KOPT-K1 (cell line): ENCODE results near the gene LRRTM2.
"Not testable (repeated sequence)": the region's sequence is repeated elsewhere in the genome, so short reads cannot be mapped to it uniquely, and the experiment has no call there.

ENCODE experiments used
- H3K27ac ChIP-seq: fragments of 200-600 bp; sonication (generic); 2 replicates; pipeline ENCODE4 v1.5.1; 2016; ENCODE audit warnings: antibody characterized with exemption, mild to moderate bottlenecking, low read depth, low read length; ENCODE audit not compliant: poor library complexity, severe bottlenecking
- H3K36me3 ChIP-seq: fragments of 200-600 bp; sonication (generic); 2 replicates; pipeline ENCODE4 v1.5.1; 2017; ENCODE audit warnings: antibody characterized with exemption, mild to moderate bottlenecking, low read length, moderate library complexity; ENCODE audit not compliant: insufficient read depth
- H3K9me3 ChIP-seq: fragments of 200-600 bp; sonication (generic); 2 replicates; pipeline ENCODE4 v1.5.1; 2017; ENCODE audit warnings: antibody characterized with exemption, low read length, mild to moderate bottlenecking; ENCODE audit not compliant: insufficient read depth, poor library complexity, severe bottlenecking

Gene LRRTM2

DNA sequence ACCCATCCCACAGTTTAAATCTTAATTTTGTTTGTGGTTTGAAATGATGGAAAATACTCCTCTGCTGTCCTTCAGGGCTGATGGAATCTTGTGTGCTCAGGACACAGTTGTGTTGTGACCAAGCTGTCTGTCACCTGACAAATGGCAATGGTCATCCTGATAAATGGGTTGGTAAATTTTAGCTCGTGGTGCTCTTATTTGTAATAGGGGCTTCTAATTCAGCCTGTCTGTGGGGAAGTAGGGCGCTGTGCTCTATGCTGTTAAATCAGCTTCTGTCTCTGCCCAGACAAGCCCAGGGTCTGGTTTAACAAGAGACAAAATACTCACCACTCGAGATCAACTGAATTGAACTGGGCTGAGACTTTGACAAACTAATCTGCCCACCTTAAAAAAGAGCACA, 4.5 kb downstream of the LRRTM2 start:
- Histone ChIP-seq H3K27ac (no peak overlapping the region), H3K36me3 (no peaks in the 10 kb centered on the region)

DNA sequence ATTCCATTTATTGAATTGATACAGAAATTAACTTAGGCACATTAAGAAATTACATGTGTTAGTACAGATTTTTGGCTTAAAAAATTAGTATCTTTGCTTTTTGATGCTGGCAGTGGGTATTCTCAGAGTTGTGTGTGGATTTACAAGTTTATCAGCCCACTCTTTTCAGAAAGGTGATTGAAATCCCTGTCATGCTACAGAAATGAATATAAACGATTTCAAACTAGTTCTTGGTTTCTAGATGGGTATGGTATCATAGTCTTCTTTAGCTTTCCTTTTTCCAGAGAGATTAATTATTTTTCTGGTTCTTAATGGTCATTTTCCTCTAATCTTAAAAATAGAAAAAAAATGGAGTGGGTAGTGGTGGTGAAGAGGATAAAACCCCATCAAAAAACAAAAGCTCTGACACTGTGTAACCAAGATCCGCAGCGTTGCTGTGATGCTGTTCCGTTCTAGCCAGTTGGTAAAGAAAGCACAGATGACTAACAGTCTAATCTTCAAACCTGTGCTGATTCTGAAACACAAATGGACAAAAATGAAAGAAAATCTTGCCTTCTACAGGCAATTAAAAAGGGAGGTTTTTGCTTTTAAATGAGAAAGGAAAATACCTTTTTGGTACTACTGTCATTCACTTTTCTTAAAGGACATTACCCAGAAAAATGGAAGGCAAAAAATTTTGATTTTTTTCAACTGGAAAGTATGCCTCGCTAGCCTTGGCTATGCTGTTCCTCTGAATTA, 5.2 kb downstream of the LRRTM2 start:
- no peak overlapping the region for H3K27ac ChIP-seq
- H3K36me3 ChIP-seq = no peaks in the 10 kb centered on the region
- no peaks in the 10 kb centered on the region for H3K9me3 ChIP-seq

More for the DNA sequence above, 4.5 kb downstream of the LRRTM2 start:
- no peaks in the 10 kb centered on the region for H3K9me3 ChIP-seq

DNA sequence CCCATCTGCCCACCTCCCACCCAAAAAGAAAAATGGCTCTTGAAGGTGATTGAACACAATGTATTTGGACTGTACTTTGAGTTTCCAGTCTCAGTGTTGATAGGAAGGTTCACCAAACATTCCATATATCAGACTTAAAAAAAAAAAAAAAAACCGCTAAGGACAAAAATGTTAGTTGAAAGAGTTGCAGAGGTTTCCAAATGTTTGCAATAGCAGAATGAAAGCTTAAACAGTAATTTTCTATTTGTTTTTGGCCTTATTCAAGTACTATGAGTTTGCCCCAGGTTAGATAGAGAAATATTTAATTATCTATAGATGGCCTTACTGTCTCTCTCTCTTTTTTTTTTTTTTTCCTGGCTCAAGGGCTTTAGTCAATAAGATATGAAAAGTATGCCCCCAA, 6.1 kb downstream of the LRRTM2 start:
- Histone ChIP-seq H3K36me3 (no peaks in the 10 kb centered on the region), H3K27ac (no peak overlapping the region), H3K9me3 (peaks cover 5% of the 10 kb centered on the region)

DNA sequence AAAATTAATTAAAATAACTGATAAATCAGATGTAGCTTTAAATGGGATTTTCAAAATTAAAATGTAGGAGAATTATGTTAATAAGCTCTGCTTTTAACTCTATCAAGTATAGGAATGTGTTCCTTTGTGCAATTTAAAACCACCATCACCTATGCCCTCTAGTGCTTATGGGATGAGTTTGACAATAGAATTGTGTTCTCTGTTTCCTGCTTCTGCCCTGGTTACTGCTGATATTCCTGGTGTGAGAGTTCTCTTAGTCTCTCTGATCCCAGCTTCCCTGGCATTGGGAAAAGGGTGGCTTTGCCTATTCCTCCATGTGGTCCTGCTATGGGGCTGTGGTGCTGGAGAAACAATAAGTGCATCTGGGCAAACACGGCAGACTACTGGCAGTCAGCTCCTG, 8.1 kb downstream of the LRRTM2 start:
- H3K36me3 ChIP-seq = no peaks in the 10 kb centered on the region
- peaks cover 22% of the 10 kb centered on the region for H3K9me3 ChIP-seq
- no peak overlapping the region for H3K27ac ChIP-seq

DNA sequence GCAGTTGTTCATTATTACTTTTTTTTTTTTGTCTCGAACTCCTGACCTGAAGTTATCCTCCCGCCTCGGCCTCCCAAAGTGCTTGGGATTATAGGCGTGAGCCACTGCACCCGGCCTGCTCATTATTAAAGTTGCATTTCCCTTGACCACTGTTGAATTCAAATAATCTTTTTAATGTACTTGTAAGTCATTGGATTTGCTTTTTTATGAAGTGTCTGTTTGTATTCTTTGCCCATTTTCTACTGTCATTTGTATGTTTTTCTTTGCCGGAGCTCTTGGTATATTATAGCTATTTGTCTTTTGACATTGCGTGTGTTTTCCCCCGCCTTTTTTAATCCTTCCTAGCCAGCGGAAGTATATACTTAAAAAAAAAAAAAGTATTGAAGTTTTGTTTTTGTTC, 22.0 kb downstream of the LRRTM2 start:
- Histone ChIP-seq H3K9me3 (no peaks in the 10 kb centered on the region), H3K27ac (no peak overlapping the region)

DNA sequence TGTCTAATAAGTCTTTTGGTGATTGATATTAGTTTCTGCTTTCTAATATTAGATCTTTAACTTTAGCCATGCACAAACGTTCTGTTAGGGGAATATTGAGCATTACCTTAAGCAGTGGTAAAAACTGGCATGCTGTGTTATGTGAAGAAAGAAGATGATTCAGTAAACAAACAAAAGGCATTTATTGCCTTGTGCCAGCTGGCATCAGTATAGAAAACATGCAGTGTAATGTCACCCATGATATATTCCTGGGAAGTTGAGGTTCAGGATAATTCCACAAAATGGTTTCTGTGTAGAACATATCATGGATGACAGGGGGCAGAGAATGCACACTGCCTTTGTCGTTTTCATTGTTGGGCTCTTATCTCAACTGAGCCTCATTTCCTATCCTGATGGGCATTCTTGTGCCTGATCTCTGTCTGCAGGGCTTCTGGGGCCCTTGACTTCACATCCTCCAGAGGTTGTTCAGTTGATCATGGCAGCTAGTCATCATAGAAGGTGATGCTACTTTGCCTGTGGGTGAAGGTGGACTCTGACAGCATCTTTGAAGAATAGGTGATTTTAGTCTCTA, 24.2 kb downstream of the LRRTM2 start:
- H3K36me3 ChIP-seq = no peaks in the 10 kb centered on the region
- H3K9me3 ChIP-seq = no peaks in the 10 kb centered on the region
- no peak overlapping the region for H3K27ac ChIP-seq

More for the DNA sequence above, 22.0 kb downstream of the LRRTM2 start:
- H3K36me3 ChIP-seq = no peaks in the 10 kb centered on the region

DNA sequence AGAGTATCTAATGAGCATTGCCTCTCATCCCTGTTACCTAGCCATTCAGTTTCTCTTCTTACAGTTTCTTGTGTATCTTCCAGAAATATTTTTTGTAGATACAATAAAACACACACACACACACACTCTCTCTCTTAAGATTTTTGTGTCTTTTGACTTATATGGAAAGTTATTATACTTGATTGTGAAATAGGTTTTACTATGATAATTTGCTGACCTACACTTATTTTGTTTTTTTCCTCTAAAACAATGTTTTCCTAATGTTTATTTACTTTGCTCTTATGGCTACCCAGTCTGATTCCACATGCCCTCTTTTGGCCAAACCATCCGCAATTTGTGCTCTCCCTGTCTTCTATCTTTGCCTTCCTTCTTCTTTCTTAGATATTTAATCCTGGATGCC, 25.3 kb downstream of the LRRTM2 start:
- no peak overlapping the region for H3K27ac ChIP-seq

DNA sequence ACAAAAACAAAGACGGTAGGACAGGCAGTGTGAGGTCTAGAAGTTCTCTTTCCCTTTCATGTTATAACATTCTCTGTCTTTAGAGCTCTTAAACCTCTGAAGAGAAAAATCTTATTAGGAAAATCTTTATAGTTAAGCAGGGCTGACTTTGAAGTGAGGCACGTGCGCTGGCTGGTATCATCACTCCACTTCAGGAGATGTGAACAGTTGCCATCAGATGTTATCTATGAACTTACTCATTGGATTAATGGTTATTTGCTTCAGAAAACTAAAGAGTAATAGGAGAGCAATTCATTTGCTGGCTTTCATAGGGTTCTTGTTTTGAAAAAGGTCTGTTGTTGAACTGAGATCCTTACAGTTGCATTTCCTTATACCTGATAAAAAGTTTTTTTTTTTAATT, 25.7 kb downstream of the LRRTM2 start:
- H3K9me3 ChIP-seq = no peaks in the 10 kb centered on the region
- H3K27ac ChIP-seq = no peak overlapping the region
- no peaks in the 10 kb centered on the region for H3K36me3 ChIP-seq

More for the DNA sequence above, 25.3 kb downstream of the LRRTM2 start:
- H3K36me3 ChIP-seq = no peaks in the 10 kb centered on the region
- H3K9me3 ChIP-seq = no peaks in the 10 kb centered on the region

DNA sequence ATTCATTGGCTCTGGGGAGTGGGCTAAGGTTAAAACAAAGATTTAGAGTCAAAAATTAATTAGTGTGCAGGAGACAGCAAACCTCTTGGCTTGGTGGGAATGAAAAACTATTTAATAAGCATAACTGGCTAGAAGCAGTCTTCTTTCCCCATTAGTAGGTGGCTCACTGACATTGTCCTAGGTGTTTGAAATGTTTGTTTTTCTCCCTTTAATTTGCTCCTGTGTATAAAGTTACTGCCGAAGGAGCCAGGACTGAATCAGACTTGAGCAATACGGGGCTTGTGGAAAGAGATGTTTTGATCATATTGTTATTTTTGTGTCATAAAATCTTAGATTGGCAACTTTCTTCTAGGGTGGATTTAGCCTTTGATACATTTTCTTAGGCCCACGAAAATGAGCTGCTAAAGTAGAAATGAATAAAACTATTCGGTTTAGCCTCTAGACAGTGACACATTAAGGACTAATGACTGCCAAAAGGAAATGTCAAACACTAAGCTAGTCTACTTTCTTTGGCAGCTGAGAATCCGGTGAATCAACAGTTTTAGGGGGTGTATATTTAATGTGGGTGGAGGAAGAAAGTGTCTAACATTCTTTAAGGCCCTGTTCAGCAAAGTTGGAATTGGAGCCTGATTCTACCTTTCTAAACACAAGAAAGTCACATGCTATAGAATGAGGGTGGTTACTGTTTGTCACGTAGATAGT, 30.2 kb downstream of the LRRTM2 start:
- no peaks in the 10 kb centered on the region for H3K9me3 ChIP-seq
- no peaks in the 10 kb centered on the region for H3K36me3 ChIP-seq
- no peak overlapping the region for H3K27ac ChIP-seq

DNA sequence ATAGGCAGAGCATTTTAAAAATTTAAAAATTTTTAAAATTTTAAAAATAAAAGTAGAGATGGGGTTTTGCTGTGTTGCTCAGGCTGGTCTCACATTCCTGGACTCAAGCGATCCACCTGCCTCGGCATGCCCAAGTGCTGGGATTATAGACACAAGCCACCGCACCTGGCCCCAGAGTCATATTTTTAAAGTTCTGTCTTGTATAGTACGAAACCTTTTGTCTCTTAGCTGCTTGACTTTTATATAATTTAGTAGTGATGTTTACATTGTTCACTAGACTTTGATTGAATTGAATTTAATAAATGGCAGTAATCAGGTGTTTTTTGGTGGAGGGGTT, 31.0 kb downstream of the LRRTM2 start:
- Histone ChIP-seq H3K27ac (no peak overlapping the region), H3K9me3 (no peaks in the 10 kb centered on the region), H3K36me3 (no peaks in the 10 kb centered on the region)

DNA sequence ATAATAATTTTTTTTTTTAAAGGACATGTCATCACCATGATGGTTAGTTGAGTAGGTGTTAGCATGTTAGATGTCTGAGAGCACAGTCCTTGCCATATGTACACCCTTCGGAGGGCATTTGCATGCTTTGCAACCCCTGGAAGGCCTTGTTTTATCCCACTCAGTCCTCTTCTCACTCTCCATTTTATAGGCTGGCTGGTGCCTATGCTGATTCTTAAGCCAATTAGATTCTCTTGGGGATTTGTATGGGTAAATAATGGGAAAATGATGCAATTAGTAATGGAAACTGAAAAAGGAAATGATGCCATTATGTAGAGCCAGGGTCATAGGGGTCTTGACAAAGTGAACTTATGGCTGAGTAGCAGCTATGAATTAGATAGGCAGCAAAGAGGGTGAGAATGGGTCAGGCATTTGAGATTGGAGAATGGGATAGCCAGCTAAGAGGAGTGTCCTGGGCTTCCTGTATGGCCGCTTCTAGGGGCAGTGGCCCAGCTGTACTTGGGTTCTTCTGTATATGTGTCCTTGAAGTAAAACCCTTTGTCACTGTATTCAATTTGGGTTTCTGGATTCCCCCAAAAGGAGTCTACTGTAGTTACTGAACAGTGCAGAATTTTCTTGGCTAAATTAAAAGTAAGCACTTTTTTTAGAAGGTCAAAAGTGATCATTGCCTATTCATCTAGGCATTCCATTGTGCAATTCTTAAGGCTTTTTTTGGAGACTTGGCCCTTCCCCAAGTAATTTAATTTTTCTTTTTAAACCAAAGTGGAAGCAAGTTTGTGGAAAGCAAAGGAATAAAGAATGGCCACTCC, 31.6 kb downstream of the LRRTM2 start:
- no peak overlapping the region for H3K27ac ChIP-seq
- no peaks in the 10 kb centered on the region for H3K9me3 ChIP-seq
- no peaks in the 10 kb centered on the region for H3K36me3 ChIP-seq

DNA sequence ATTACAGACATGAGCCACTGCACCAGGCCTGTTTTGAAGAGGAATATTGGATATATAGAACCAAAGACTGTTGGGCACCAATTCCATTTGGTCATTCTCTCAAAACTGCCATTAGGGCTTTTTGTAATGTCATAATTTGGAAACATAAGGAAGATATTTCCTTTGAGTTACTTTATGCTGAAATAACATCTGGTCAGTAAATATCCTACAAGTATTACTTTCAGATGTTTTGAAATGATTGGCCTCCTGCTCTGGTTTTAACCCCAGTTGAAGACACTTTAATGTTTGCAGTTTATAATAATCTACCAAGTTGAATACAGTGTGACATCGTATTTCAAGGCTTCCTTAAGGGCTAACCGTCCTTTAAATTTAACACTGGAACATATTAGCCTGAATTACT, 33.6 kb downstream of the LRRTM2 start:
- H3K9me3 ChIP-seq = no peaks in the 10 kb centered on the region
- H3K27ac ChIP-seq = no peak overlapping the region
- no peaks in the 10 kb centered on the region for H3K36me3 ChIP-seq

DNA sequence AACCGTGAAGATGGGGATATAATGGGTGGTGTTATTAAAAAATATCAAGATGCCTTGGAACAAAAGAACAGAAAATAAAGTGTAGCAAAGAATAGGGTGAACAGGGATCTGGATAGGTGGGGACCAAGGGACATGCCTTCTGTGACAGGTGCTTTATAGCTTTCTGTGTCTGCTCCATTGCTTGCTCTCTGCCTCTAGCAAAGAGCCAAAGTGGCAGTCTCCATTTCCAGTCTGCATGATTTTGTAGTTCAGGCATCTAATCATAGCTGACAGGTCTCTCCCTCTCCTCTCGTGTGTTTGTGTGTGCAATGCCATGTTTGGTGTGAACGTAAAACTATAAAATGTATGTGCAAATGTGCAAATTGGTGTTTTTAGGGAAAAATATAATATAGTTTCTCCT, 35.0 kb downstream of the LRRTM2 start:
- H3K36me3 ChIP-seq = no peaks in the 10 kb centered on the region
- no peaks in the 10 kb centered on the region for H3K9me3 ChIP-seq
- no peak overlapping the region for H3K27ac ChIP-seq

DNA sequence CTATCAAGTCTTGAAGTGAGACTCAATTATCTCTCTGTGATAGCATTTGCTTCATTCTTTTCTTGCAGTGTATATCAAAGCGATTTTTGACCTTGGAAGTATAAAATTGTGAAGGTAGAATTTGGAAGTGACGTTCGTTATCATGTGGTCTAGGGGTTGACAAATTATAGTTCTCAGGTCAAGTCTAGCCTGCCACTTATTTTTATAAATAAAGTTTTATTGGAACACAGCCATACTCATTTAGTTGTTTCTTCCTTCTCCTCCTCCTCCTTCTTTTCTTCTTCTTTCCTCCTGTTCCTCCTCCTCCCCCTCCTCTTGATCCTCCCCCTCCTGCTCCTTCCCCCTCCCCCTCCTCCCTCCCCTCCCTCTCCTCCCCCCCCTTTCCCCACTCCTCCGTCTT, 38.0 kb downstream of the LRRTM2 start:
- Histone ChIP-seq H3K9me3 (no peaks in the 10 kb centered on the region), H3K27ac (no peak overlapping the region), H3K36me3 (no peaks in the 10 kb centered on the region)

DNA sequence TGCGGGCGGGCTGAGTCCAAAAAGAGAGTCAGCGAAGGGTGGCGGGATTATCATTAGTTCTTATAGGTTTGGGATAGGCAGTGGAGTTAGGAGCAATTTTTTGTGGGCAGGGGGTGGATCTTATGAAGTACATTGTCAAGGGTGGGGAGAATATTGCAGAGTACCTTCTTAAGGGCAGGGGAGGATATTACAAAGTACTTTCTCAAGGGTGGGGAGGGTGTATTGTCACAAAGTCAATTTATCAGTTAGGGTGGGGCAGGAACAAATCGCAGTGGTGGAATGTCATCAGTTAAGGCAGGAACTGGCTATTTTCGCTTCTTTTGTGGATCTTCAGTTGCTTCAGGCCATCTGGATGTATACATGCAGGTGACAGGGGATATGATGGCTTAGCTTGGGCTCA, 40.3 kb downstream of the LRRTM2 start:
- H3K9me3 ChIP-seq, H3K36me3 ChIP-seq, H3K27ac ChIP-seq: not testable (repeated sequence)
